BE2C (cell line): ENCODE measurements around the gene GALNT1.

Experiments
- DNase-seq: peaks from one replicate; pipeline ENCODE4 v3.0.0-alpha.2; 2020
- H3K27me3 ChIP-seq: fragments of 250-450 bp; sonication (Bioruptor Pico); 2 replicates; pipeline ENCODE4 v1.5.1; 2020; ENCODE audit warnings: mild to moderate bottlenecking
- H3K36me3 ChIP-seq: fragments of 250-450 bp; sonication (Bioruptor Pico); 2 replicates; pipeline ENCODE4 v1.5.1; 2020; ENCODE audit warnings: mild to moderate bottlenecking
- H3K4me1 ChIP-seq: fragments of 250-450 bp; sonication (Bioruptor Pico); 2 replicates; pipeline ENCODE4 v1.5.1; 2020
- H3K4me3 ChIP-seq: 2 replicates; pipeline ENCODE4 v1.5.1; 2011; ENCODE audit warnings: low read depth, low read length
- H3K9me3 ChIP-seq: fragments of 250-450 bp; sonication (Bioruptor Pico); 2 replicates; pipeline ENCODE4 v1.5.1; 2020
- TF ChIP-seq, protein P1 (sequence below): IDR thresholded peaks from 2 replicates; pipeline ENCODE4 v1.5.1; 2012; ENCODE audit warnings: mild to moderate bottlenecking, low read depth, low read length

GALNT1 gene

GRCh38 chr18:35695803-35696202, 114.3 kb downstream of the GALNT1 start:
- Histone ChIP-seq H3K9me3 (no peaks in the 10 kb centered on the region), H3K4me3 (no peak overlapping the region), H3K4me1 (no peaks in the 10 kb centered on the region), H3K36me3 (no peaks in the 10 kb centered on the region), H3K27me3 (no peaks in the 10 kb centered on the region)
- no peak for DNase-seq
- TF ChIP-seq, protein P1, sequence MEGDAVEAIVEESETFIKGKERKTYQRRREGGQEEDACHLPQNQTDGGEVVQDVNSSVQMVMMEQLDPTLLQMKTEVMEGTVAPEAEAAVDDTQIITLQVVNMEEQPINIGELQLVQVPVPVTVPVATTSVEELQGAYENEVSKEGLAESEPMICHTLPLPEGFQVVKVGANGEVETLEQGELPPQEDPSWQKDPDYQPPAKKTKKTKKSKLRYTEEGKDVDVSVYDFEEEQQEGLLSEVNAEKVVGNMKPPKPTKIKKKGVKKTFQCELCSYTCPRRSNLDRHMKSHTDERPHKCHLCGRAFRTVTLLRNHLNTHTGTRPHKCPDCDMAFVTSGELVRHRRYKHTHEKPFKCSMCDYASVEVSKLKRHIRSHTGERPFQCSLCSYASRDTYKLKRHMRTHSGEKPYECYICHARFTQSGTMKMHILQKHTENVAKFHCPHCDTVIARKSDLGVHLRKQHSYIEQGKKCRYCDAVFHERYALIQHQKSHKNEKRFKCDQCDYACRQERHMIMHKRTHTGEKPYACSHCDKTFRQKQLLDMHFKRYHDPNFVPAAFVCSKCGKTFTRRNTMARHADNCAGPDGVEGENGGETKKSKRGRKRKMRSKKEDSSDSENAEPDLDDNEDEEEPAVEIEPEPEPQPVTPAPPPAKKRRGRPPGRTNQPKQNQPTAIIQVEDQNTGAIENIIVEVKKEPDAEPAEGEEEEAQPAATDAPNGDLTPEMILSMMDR, result no peak

- H3K9me3 ChIP-seq, result no peaks in the 10 kb centered on the region
- TF ChIP-seq, protein P1, result no peak
- no peaks in the 10 kb centered on the region for H3K36me3 ChIP-seq
- no peak for DNase-seq
- no peaks in the 10 kb centered on the region for H3K27me3 ChIP-seq
- H3K4me1 ChIP-seq, result no peaks in the 10 kb centered on the region
- H3K4me3 ChIP-seq, result no peak overlapping the region
These were observed 114.8 kb downstream of the GALNT1 start for GRCh38 chr18:35696307-35696706.

DNA sequence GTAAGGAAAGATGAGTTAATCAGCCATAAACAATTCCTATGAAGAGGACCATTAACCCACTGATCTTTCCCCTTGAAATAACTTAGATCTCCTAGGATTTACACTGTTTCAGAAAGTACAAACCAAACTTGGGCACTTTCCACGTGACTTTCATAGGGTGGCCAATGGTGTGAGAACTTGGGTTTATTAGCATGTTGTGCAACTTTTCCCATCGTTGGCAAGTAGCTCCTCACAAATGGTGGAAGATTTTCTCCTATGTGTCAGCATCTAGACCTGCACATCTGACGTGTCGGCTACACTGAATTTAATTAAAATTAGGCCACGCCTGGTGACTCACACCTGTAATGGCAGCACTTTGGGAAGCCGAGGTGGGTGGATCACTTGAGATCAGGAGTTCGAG, 116.3 kb downstream of the GALNT1 start:
- no peaks in the 10 kb centered on the region for H3K36me3 ChIP-seq
- H3K9me3 ChIP-seq, result no peaks in the 10 kb centered on the region
- no peaks in the 10 kb centered on the region for H3K4me1 ChIP-seq
- no peak for DNase-seq
- TF ChIP-seq, protein P1, result no peak
- no peaks in the 10 kb centered on the region for H3K27me3 ChIP-seq
- H3K4me3 ChIP-seq, result no peak overlapping the region

- TF ChIP-seq, protein P1, result no peak
- Histone ChIP-seq H3K4me1 (no peaks in the 10 kb centered on the region), H3K4me3 (no peak overlapping the region), H3K27me3 (no peaks in the 10 kb centered on the region), H3K36me3 (no peaks in the 10 kb centered on the region), H3K9me3 (no peaks in the 10 kb centered on the region)
- no peak for DNase-seq
These were observed 121.6 kb downstream of the GALNT1 start for GRCh38 chr18:35703043-35703688.

GRCh38 chr18:35705988-35706387, 124.4 kb downstream of the GALNT1 start:
- Histone ChIP-seq H3K4me1 (no peaks in the 10 kb centered on the region), H3K27me3 (no peaks in the 10 kb centered on the region), H3K36me3 (no peaks in the 10 kb centered on the region), H3K4me3 (no peak overlapping the region), H3K9me3 (no peaks in the 10 kb centered on the region)
- DNase-seq, result no peak
- TF ChIP-seq, protein P1, result no peak

DNA sequence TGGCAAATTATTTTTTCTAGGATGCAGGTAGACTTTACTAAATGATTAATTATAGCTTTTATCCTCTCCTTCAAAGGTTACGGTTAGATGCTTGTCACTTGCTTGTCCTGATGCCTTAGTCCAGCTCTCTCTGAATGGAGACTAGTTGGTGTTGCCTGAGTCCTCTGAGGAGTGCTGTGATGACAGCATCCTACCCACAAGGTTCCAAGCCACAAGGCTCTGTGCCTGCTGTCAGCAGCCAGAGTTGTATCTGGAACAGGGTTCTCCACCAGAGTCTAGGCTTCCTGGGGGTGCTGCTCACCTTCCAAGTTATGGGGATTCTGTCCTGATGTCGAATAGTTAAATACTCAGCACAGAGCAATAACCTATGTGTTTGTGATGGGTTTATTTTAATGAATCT, 125.7 kb downstream of the GALNT1 start:
- no peaks in the 10 kb centered on the region for H3K36me3 ChIP-seq
- TF ChIP-seq, protein P1, result no peak
- DNase-seq, result no peak
- no peak overlapping the region for H3K4me3 ChIP-seq
- no peaks in the 10 kb centered on the region for H3K27me3 ChIP-seq
- H3K4me1 ChIP-seq, result no peaks in the 10 kb centered on the region
- no peaks in the 10 kb centered on the region for H3K9me3 ChIP-seq
